A549 (cell line): ENCODE results near the gene FBXL7.

Experiments
- CEBPB ChIP-seq, 2 experiments: fragments of >200 bp in 1 of 2; sonication (Bioruptor Twin) in 1 of 2; formaldehyde crosslinking in 1 of 2; IDR thresholded peaks; 2 replicates each; pipeline ENCODE4 v1.6.1; 2012 to 2016
- KDM1A ChIP-seq: fragments of 200-600 bp; sonication (generic); IDR thresholded peaks from 2 replicates; pipeline ENCODE4 v1.6.1; 2016; ENCODE audit warnings: low read depth, mild to moderate bottlenecking
- MAFK ChIP-seq: fragments of 450-650 bp; IDR thresholded peaks from 2 replicates; pipeline ENCODE4 v1.6.1; 2014; ENCODE audit not compliant: partially characterized antibody
- PHF8 ChIP-seq: fragments of 200-600 bp; sonication (generic); IDR thresholded peaks from 2 replicates; pipeline ENCODE4 v1.6.1; 2016; ENCODE audit warnings: low read depth, mild to moderate bottlenecking, antibody characterized with exemption, moderate library complexity, borderline replicate concordance
- RARB ChIP-seq: fragments of 250-450 bp; sonication (Bioruptor Pico); IDR thresholded peaks from 2 replicates; pipeline ENCODE4 v1.8.0; 2021; ENCODE audit warnings: mild to moderate bottlenecking, moderate library complexity
- USF2 ChIP-seq: fragments of 450-650 bp; IDR thresholded peaks from 2 replicates; pipeline ENCODE4 v1.6.1; 2014; ENCODE audit warnings: antibody characterized with exemption
- ZFP36 ChIP-seq: fragments of 450-650 bp; IDR thresholded peaks from 2 replicates; pipeline ENCODE4 v1.6.1; 2014; ENCODE audit warnings: borderline replicate concordance; ENCODE audit not compliant: partially characterized antibody
- TF ChIP-seq, protein P1 (sequence below): fragments of >200 bp; sonication (Bioruptor Twin); formaldehyde crosslinking; IDR thresholded peaks from 3 replicates; pipeline ENCODE4 v1.5.1; 2016
- TF ChIP-seq, protein P2 (sequence below): IDR thresholded peaks from 2 replicates; pipeline ENCODE4 v1.6.1; 2012

GRCh38 chr5:15640116-15640515, 140.1 kb downstream of the FBXL7 start:
- TF ChIP-seq, protein P1, sequence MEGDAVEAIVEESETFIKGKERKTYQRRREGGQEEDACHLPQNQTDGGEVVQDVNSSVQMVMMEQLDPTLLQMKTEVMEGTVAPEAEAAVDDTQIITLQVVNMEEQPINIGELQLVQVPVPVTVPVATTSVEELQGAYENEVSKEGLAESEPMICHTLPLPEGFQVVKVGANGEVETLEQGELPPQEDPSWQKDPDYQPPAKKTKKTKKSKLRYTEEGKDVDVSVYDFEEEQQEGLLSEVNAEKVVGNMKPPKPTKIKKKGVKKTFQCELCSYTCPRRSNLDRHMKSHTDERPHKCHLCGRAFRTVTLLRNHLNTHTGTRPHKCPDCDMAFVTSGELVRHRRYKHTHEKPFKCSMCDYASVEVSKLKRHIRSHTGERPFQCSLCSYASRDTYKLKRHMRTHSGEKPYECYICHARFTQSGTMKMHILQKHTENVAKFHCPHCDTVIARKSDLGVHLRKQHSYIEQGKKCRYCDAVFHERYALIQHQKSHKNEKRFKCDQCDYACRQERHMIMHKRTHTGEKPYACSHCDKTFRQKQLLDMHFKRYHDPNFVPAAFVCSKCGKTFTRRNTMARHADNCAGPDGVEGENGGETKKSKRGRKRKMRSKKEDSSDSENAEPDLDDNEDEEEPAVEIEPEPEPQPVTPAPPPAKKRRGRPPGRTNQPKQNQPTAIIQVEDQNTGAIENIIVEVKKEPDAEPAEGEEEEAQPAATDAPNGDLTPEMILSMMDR: no peak
- TF ChIP-seq ZFP36: no peak
- TF ChIP-seq, protein P2, sequence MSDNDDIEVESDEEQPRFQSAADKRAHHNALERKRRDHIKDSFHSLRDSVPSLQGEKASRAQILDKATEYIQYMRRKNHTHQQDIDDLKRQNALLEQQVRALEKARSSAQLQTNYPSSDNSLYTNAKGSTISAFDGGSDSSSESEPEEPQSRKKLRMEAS: no peak
- TF ChIP-seq USF2: no peak
- no peak for TF ChIP-seq CEBPB (IDR thresholded peaks at IDR 0.05)
- no peak for TF ChIP-seq MAFK
- no peak for TF ChIP-seq RARB
- no peak for TF ChIP-seq KDM1A
- TF ChIP-seq PHF8: no peak
